Stomach (tissue), 4 donors: ENCODE measurements around the gene GRIP2.

Source experiments
- CTCF ChIP-seq, 7 experiments: fragments of 450-650 bp in 4 of 7; fragments of 200-600 bp in 3 of 7; sonication (generic) in 3 of 7; IDR thresholded peaks; one replicate each; pipeline ENCODE4 v1.5.1; 2016 to 2019; ENCODE audit warnings: antibody characterized with exemption in 7 of 7, control low read depth in 2 of 7, mild to moderate bottlenecking in 1 of 7
- EP300 ChIP-seq: sonication (generic); formaldehyde crosslinking; IDR thresholded peaks from one replicate; pipeline ENCODE4 v1.6.1; 2017; ENCODE audit warnings: antibody characterized with exemption
- POLR2A ChIP-seq, 4 donors: fragments of 450-650 bp; IDR thresholded peaks; one replicate each; pipeline ENCODE4 v1.6.1; 2016; ENCODE audit warnings: antibody characterized with exemption in 4 of 4, control low read depth in 2 of 4, mild to moderate bottlenecking in 1 of 4, moderate library complexity in 1 of 4
- POLR2AphosphoS5 ChIP-seq, 3 donors: sonication (generic); formaldehyde crosslinking; IDR thresholded peaks; one replicate each; pipeline ENCODE4 v1.6.1; 2016; ENCODE audit warnings: antibody characterized with exemption in 3 of 3

GRCh38 chr3:14491396-14492190 is 48.5 kb downstream of the GRIP2 start:
- TF ChIP-seq CTCF (IDR thresholded peaks at IDR 0.05) (no peak), EP300 (no peak), POLR2AphosphoS5 (IDR thresholded peaks at IDR 0.05) (no peak), POLR2A (IDR thresholded peaks at IDR 0.05) (no peak)
